ENCODE data around the gene SLC29A4. TPM values are rescaled to one million over a fixed set of nuclear protein-coding genes. Genes with fewer than 3 reads are reported as not detected.

SLC29A4 gene
- total and polyA plus RNA-seq, 2 of the 8 experiments (the other 6 are each of a cell fraction or from before 2014, with no cell fraction given): 6.9 to 15.1 TPM

DNA sequence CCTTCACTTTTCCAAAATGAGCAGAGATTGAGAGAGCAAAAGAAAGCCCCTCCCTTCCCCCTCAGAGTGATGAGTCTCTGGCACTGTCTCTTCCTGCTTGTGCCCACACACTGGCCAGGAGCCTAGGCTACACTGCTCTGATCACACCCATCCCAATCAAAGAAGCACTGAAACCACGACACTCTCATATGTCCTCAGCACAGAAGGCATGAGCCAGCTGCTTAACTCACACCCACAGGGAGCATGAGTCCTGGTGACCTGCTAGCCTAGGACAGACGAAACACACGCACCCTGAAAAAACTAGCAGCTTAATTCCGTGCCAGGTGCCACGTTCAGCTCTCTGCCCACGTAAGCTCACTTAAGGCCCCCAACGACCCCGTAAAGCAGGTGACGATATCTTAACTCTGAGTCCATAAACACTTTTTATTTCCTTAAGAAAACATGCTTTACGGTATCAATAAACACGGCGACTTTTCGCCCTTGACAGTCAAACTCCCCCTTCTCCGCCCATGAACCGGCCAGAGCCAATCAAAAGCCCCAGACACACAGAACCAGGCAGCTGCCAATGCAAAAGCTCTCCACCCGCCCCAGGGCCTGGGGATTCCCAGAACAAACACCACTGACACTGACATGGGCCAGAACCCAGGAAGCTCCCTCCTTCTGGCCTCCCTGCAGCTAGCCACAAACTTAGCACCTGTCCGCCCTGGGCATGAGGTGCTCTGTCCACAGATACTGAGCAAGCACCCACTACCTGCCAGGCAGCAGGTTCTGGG lies 71.9 kb downstream of the SLC29A4 start:
- no peaks in the 10 kb centered on the region for H3K36me3 ChIP-seq (ENCODE audit: control insufficient read depth in 2 of 4, insufficient read depth in 4 of 4, low read length in 3 of 4)
- TF ChIP-seq SIN3A (conservative IDR thresholded peaks at IDR 0.05 in 1 of 2, IDR thresholded peaks at IDR 0.05 in 1 of 2; ENCODE audit: low read depth in 1 of 2, low read length in 2 of 2) (0 out of 4 replicates have a peak, but pooled peaks of 1 of the 2 experiments have one; percentile 25), RBBP5 (IDR thresholded peaks at IDR 0.05; ENCODE audit: borderline replicate concordance, low read depth, low read length) (no peak), RFX5 (IDR thresholded peaks at IDR 0.05; ENCODE audit: borderline replicate concordance, low read depth, low read length) (no peak), SRF (IDR thresholded peaks at IDR 0.05; ENCODE audit: low read depth, low read length) (no peak)

More for the DNA sequence above, 71.9 kb downstream of the SLC29A4 start:
- ChIA-PET POLR2A (ENCODE audit: partially characterized antibody) (interaction anchor here (1.0 to 2.2 kb wide), 3 partner anchors 10 to 141 kb away, joined by 3 to 6 read pairs (median 3); no protein-coding TSS in a partner anchor), CTCF (ENCODE audit: partially characterized antibody) (interaction anchor here (1.1 to 11.0 kb wide), 7 partner anchors 10 to 141 kb away, joined by 3 to 73 read pairs (median 6); no protein-coding TSS in a partner anchor)
- Histone ChIP-seq H3K9me3 (ENCODE audit: insufficient read depth in 2 of 2, low read depth in 1 of 2, low read length in 1 of 2) (peaks cover 0 to 7% of the 10 kb centered on the region in 2 experiments; a peak in 1 of 4 replicates), H4K8ac (ENCODE audit: extremely low read depth, insufficient read depth, low read length) (no peak overlapping the region), H2BK15ac (ENCODE audit: low read length) (no peak overlapping the region), H3K14ac (ENCODE audit: insufficient read length) (no peak overlapping the region), H3K4me2 (ENCODE audit: insufficient read depth in 1 of 2, low read depth in 2 of 2, low read length in 2 of 2) (peak overlapping the region in 1 of 2 experiments; percentile 40; a peak in 3 of 4 replicates), H4K5ac (ENCODE audit: insufficient read length, low read depth, low read length) (no peak overlapping the region), H3K27me3 (replicated peaks in 1 of 4; ENCODE audit: control insufficient read depth in 3 of 4, extremely low read depth in 1 of 4, insufficient read depth in 3 of 4, low read length in 3 of 4) (peaks cover 11 to 36% (median 35%) of the 10 kb centered on the region in 4 experiments), H3K27ac (ENCODE audit: low read depth, low read length) (no peak overlapping the region), H2BK5ac (ENCODE audit: low read depth, low read length) (no peak overlapping the region), H3K23me2 (ENCODE audit: low read depth, low read length) (peaks cover 3% of the 10 kb centered on the region), H3K56ac (replicated peaks; ENCODE audit: insufficient read length, low read depth, low read length) (no peak overlapping the region), H3K79me2 (ENCODE audit: control insufficient read depth in 1 of 2, insufficient read depth in 2 of 2, low read length in 2 of 2) (no peaks in the 10 kb centered on the region), H3K4ac (replicated peaks; ENCODE audit: insufficient read length, low read depth, low read length) (no peak overlapping the region), H3K4me1 (replicated peaks in 1 of 4; ENCODE audit: control insufficient read depth in 3 of 4, insufficient read depth in 4 of 4, low read length in 3 of 4) (peaks cover 2 to 19% (median 11%) of the 10 kb centered on the region in 4 experiments), H2BK12ac (ENCODE audit: low read depth, low read length) (no peak overlapping the region), H2BK20ac (ENCODE audit: low read length) (no peak overlapping the region), H2AFZ (ENCODE audit: low read length) (no peak overlapping the region), H3K79me1 (ENCODE audit: low read depth, low read length) (no peaks in the 10 kb centered on the region; the same call in 1 of the 2 replicates), H2BK120ac (replicated peaks; ENCODE audit: low read depth, low read length) (no peak overlapping the region), H4K91ac (replicated peaks; ENCODE audit: insufficient read length, low read length) (no peak overlapping the region), H2AK5ac (ENCODE audit: low read depth, low read length) (peak overlapping the region; percentile 49), H3K4me3 (ENCODE audit: extremely low read depth in 1 of 4, insufficient read depth in 2 of 4, low read depth in 3 of 4, low read length in 4 of 4) (no peak overlapping the region), H3K9ac (replicated peaks in 1 of 4; ENCODE audit: extremely low read depth in 1 of 4, low read depth in 3 of 4, low read length in 3 of 4) (no peak overlapping the region), H3K18ac (ENCODE audit: extremely low read depth, low read length) (no peak overlapping the region), H3K23ac (ENCODE audit: insufficient read length) (no peak overlapping the region), H4K20me1 (replicated peaks in 1 of 2; ENCODE audit: control insufficient read depth in 1 of 2, insufficient read depth in 2 of 2, low read length in 2 of 2) (peaks cover 6 to 8% of the 10 kb centered on the region in 2 experiments)
- DNase-seq (ENCODE audit: low read depth in 1 of 2, low spot score in 2 of 2): no peak
- 77% methylated on average over 17 of the region's 17 CpGs; no CpG with 5 or more reads in 1 of the 2 experiments for WGBS, 2 experiments (ENCODE audit: extremely low coverage in 1 of 2, insufficient coverage in 1 of 2, insufficient read length in 1 of 2, insufficient replicate concordance in 2 of 2, low coverage in 1 of 2, low lambda C conversion rate in 2 of 2, missing lambda C conversion rate in 1 of 2)
- no peak for FAIRE-seq
